HCT116 (cell line): ENCODE data around the gene NEB. TPM values are rescaled to one million over a fixed set of nuclear protein-coding genes. Genes with fewer than 3 reads are reported as not detected.

Experiments used
- ATAC-seq: fragments of 200-7000 bp; cut with Tn5 transposase; 2 replicates; pipeline ENCODE4 v1.9.1; 2020; ENCODE audit warnings: mild to moderate bottlenecking, moderate library complexity
- BruUV-seq: library from RNA; stranded (reverse); fragments of 400-500 nt; replicated peaks from 2 replicates; lab custom pipeline; 2021; lab: Mats Ljungman, UMichigan
- CTCF ChIA-PET: fragments of 300-600 bp; sonication (Branson Sonifier 250); formaldehyde crosslinking; loops from one replicate; lab custom pipeline; 2021; ENCODE audit warnings: antibody characterized with exemption; lab: Charles Lee
- POLR2A ChIA-PET: fragments of 300-600, 350-600 bp; sonication (Branson Sonifier 250); formaldehyde crosslinking; loops from one replicate; lab custom pipeline; 2021; ENCODE audit warnings: antibody characterized with exemption; lab: Charles Lee
- RAD21 ChIA-PET, 2 experiments: fragments of 300-600 bp; sonication (Branson Sonifier 250); formaldehyde crosslinking; loops; one replicate each; lab custom pipeline; 2023; ENCODE audit warnings: low total read pairs in 2 of 2; ENCODE audit not compliant: uncharacterized antibody in 2 of 2, unreplicated experiment in 2 of 2, low non-redundant PET in 1 of 2; lab: Charles Lee
- DNase-seq: peaks from one replicate; pipeline ENCODE4 v3.0.0-alpha.2; 2010; ENCODE audit warnings: low read depth, low spot score
- H2AFZ ChIP-seq: fragments of 200-600 bp; shearing (Covaris generic), sonication (generic); 2 replicates; pipeline ENCODE4 v1.6.1; 2017; ENCODE audit warnings: low read depth, mixed run types, mixed read lengths, antibody characterized with exemption, low read length; ENCODE audit not compliant: poor library complexity, severe bottlenecking
- H3K27ac ChIP-seq: 2 replicates; pipeline ENCODE4 v1.5.1; 2012; ENCODE audit warnings: low read depth, low read length
- H3K27me3 ChIP-seq: fragments of 200-600 bp; sonication (generic); 2 replicates; pipeline ENCODE4 v1.6.1; 2016; ENCODE audit warnings: mixed run types, low read length, mixed read lengths; ENCODE audit not compliant: insufficient read depth
- H3K36me3 ChIP-seq, 2 experiments: fragments of 200-500 bp in 1 of 2; fragments of 200-600 bp in 1 of 2; sonication (Bioruptor generic) in 1 of 2; sonication (generic) in 1 of 2; 2 replicates each; pipeline versions ENCODE4 v1.5.1 to v1.6.1; 2014 to 2016; ENCODE audit warnings: low read length in 2 of 2, inconsistent platforms in 1 of 2, mixed read lengths in 1 of 2, mixed run types in 1 of 2; ENCODE audit not compliant: insufficient read depth in 2 of 2, control insufficient read depth in 1 of 2
- H3K4me1 ChIP-seq, 2 experiments: fragments of 200-600 bp in 1 of 2; sonication (generic) in 1 of 2; 2 replicates each; pipeline versions ENCODE4 v1.5.1 to v1.6.1; 2012 to 2017; ENCODE audit warnings: low read length in 2 of 2, inconsistent platforms in 1 of 2, mild to moderate bottlenecking in 1 of 2, mixed read lengths in 1 of 2, mixed run types in 1 of 2, moderate library complexity in 1 of 2; ENCODE audit not compliant: insufficient read depth in 2 of 2, control insufficient read depth in 1 of 2
- H3K4me2 ChIP-seq: fragments of 200-600 bp; sonication (generic); 2 replicates; pipeline ENCODE4 v1.6.1; 2017; ENCODE audit warnings: mixed run types, low read length, mixed read lengths
- H3K4me3 ChIP-seq, 2 experiments: fragments of 200-600 bp in 1 of 2; sonication (generic) in 1 of 2; replicated peaks in 1 of 2; 2 replicates each; pipeline ENCODE4 v1.5.1; 2011 to 2016; ENCODE audit warnings: low read length in 2 of 2, control low read depth in 1 of 2, low read depth in 1 of 2, mild to moderate bottlenecking in 1 of 2, mixed read lengths in 1 of 2, mixed run types in 1 of 2
- H3K79me2 ChIP-seq: fragments of 200-600 bp; sonication (generic); 2 replicates; pipeline ENCODE4 v1.6.1; 2017; ENCODE audit warnings: mild to moderate bottlenecking, mixed run types, low read length, moderate library complexity, mixed read lengths; ENCODE audit not compliant: insufficient read depth
- H3K9ac ChIP-seq: fragments of 200-600 bp; sonication (generic); 2 replicates; pipeline ENCODE4 v1.6.1; 2016; ENCODE audit warnings: low read length, mixed read lengths
- H3K9me2 ChIP-seq: fragments of 200-600 bp; sonication (generic), shearing (Covaris generic); 2 replicates; pipeline ENCODE4 v1.6.1; 2017; ENCODE audit warnings: mixed run types, mild to moderate bottlenecking, moderate library complexity; ENCODE audit not compliant: insufficient read depth
- H3K9me3 ChIP-seq, 2 experiments: fragments of 200-500 bp in 1 of 2; fragments of 200-600 bp in 1 of 2; sonication (Bioruptor generic) in 1 of 2; sonication (generic) in 1 of 2; 2 replicates each; pipeline ENCODE4 v1.6.1; 2014 to 2017; ENCODE audit warnings: low read length in 2 of 2, mixed read lengths in 2 of 2, inconsistent platforms in 1 of 2, low read depth in 1 of 2, mild to moderate bottlenecking in 1 of 2, mixed run types in 1 of 2, moderate library complexity in 1 of 2; ENCODE audit not compliant: control insufficient read depth in 1 of 2, insufficient read depth in 1 of 2
- H4K20me1 ChIP-seq: fragments of 200-600 bp; sonication (generic), shearing (Covaris generic); 2 replicates; pipeline ENCODE4 v1.6.1; 2017; ENCODE audit warnings: mixed run types, mild to moderate bottlenecking, moderate library complexity; ENCODE audit not compliant: insufficient read depth
- CEBPB ChIP-seq: IDR thresholded peaks from 2 replicates; pipeline ENCODE4 v1.6.1; 2012; ENCODE audit warnings: low read depth
- CTCF ChIP-seq, 3 experiments: fragments of 200-600 bp in 1 of 3; sonication (generic) in 1 of 3; IDR thresholded peaks in 2 of 3; conservative IDR thresholded peaks in 1 of 3; 2 replicates each; pipeline ENCODE4 v1.5.1; 2012 to 2017; ENCODE audit warnings: low read depth in 2 of 3, low read length in 2 of 3, antibody characterized with exemption in 1 of 3, borderline replicate concordance in 1 of 3, control low read depth in 1 of 3, mild to moderate bottlenecking in 1 of 3, mixed read lengths in 1 of 3, mixed run types in 1 of 3, moderate library complexity in 1 of 3; ENCODE audit not compliant: insufficient read depth in 1 of 3
- ELF1 ChIP-seq: IDR thresholded peaks from 2 replicates; pipeline ENCODE4 v1.6.1; 2012; ENCODE audit warnings: low read depth, borderline replicate concordance
- EZH2 ChIP-seq: fragments of 200-600 bp; sonication (generic); IDR thresholded peaks from 2 replicates; pipeline ENCODE4 v1.6.1; 2017; ENCODE audit warnings: antibody characterized with exemption, mixed run types
- FOSL1 ChIP-seq: IDR thresholded peaks from 2 replicates; pipeline ENCODE4 v1.6.1; 2012; ENCODE audit warnings: low read depth
- POLR2AphosphoS5 ChIP-seq: IDR thresholded peaks from 2 replicates; pipeline ENCODE4 v1.6.1; 2011; ENCODE audit warnings: mild to moderate bottlenecking, low read depth, low read length, moderate library complexity
- RAD21 ChIP-seq: IDR thresholded peaks from 2 replicates; pipeline ENCODE4 v1.6.1; 2012; ENCODE audit warnings: low read depth, mild to moderate bottlenecking
- SRF ChIP-seq: IDR thresholded peaks from 2 replicates; pipeline ENCODE4 v1.6.1; 2012; ENCODE audit warnings: low read depth
- ZFX ChIP-seq: fragments of 450-650 bp; IDR thresholded peaks from 2 replicates; pipeline ENCODE4 v1.6.1; 2017
- ZNF274 ChIP-seq: fragments of 200-500 bp; sonication (Bioruptor generic); IDR thresholded peaks from 2 replicates; pipeline ENCODE4 v1.6.1; 2014; ENCODE audit warnings: mild to moderate bottlenecking, low read depth, low read length, inconsistent platforms
- intact Hi-C: fragments of 100-400 bp; cut with micrococcal nuclease; formaldehyde crosslinking; loops from 2 replicates; pipeline ENCODE4 v1.10.0; 2022
- total RNA-seq: library from RNA; stranded (reverse); gene quantifications from one replicate; pipeline ENCODE4 v1.2.1, GENCODE V29; 2021; ENCODE audit not compliant: unreplicated experiment

The NEB gene
- total RNA-seq, 1 experiment from 2014 or later: 0.34 TPM

GRCh38 chr2:151711025-151711424 is 23.3 kb downstream of the NEB start:
- no peak for ATAC-seq
- H3K27ac ChIP-seq: no peak overlapping the region
- BruUV-seq: no TSS peak

More at GRCh38 chr2:151711025-151711424, 23.3 kb downstream of the NEB start:
- TF ChIP-seq FOSL1 (no peak), ZFX (no peak), POLR2AphosphoS5 (no peak), RAD21 (no peak), CEBPB (no peak), ELF1 (no peak), SRF (no peak), CTCF (IDR thresholded peaks at IDR 0.05 in 2 of 3, conservative IDR thresholded peaks at IDR 0.05 in 1 of 3; ENCODE audit: borderline replicate concordance in 1 of 3, insufficient read depth in 1 of 3, low read depth in 2 of 3, low read length in 2 of 3) (no peak), EZH2 (no peak), ZNF274 (no peak)
- Histone ChIP-seq H3K36me3 (no peaks in the 10 kb centered on the region), H3K4me2 (no peak overlapping the region), H3K79me2 (no peaks in the 10 kb centered on the region), H3K9me2 (no peaks in the 10 kb centered on the region), H3K9ac (no peak overlapping the region), H2AFZ (no peak overlapping the region), H4K20me1 (no peaks in the 10 kb centered on the region), H3K4me3 (no peak overlapping the region), H3K27me3 (0 out of 2 replicates have a peak, but pooled peaks cover 7% of the 10 kb centered on the region), H3K9me3 (no peaks in the 10 kb centered on the region), H3K4me1 (no peaks in the 10 kb centered on the region)
- intact Hi-C loops: no loop called here
- POLR2A ChIA-PET: no interaction called here
- DNase-seq: no peak
- CTCF ChIA-PET: no interaction called here
- RAD21 ChIA-PET: no interaction called here
